ENCODE measurements around the gene KIAA0513.

- no peak for TF ChIP-seq CTCF (IDR thresholded peaks at IDR 0.05; ENCODE audit: low read length)
- no peak for TF ChIP-seq EZH2 (IDR thresholded peaks at IDR 0.05; ENCODE audit: borderline replicate concordance, low read length)
Measured at GRCh38 chr16:85141491-85142128, 114.0 kb downstream of the KIAA0513 start.

Measured in OCI-LY1 (cell line).